MM.1S (cell line): ENCODE data around the gene ZNF507.

Experiments
- EZH2 ChIP-seq: fragments of 300-600 bp; sonication (generic); optimal IDR thresholded peaks from 2 replicates; pipeline ENCODE3; 2017; ENCODE audit warnings: low read depth, mild to moderate bottlenecking, antibody characterized with exemption, low read length, mixed read lengths
- EZH2phosphoT487 ChIP-seq: fragments of 300-600 bp; sonication (generic); IDR thresholded peaks from 2 replicates; pipeline ENCODE4 v1.6.1; 2018; ENCODE audit warnings: antibody characterized with exemption, low read length
- TF ChIP-seq, protein P1 (sequence below): fragments of 300-600 bp; sonication (generic); IDR thresholded peaks from 2 replicates; pipeline ENCODE4 v1.5.1; 2016; ENCODE audit warnings: antibody characterized with exemption, low read length, mixed read lengths

DNA sequence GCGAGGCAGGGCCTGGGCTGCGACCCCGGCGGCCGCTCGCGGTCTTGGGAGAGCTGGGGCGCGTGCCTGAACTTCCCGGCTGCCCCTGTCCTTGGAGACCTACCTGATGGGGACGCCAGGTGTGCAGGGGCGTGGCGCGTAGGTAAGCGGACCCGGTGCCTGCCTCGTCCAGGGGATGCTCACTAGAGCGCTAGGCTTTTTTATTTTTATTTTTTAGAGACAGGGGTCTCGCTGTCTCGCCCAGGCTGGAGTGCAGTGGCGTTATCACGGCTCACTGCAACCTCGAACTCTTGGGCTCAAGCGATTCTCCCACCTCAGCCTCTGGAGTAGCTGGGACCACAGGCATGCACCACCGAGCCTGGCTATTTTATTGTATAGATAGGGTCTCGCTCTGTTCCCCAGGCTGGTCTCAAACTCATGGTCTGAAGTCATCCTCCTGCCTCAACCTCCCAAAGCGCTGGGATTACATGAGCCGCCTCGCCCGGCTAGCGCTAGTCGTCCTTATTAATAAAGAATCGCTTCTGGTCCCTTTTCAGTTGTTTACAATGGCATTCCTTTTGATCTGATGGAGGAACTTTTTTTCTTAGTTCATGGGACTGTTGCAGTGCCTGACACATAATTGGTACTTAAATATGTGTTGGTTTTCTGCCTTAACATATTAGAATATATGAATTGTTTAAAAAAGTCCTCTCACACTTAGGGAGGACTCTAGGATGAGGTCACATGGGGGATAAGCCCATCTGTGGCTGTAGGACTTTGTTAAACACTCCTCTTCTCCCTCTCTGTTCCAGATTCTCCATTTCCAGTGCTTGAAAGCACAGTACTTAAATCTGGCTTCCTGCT is 61.0 kb downstream of the ZNF507 start:
- TF ChIP-seq EZH2 = no peak
- TF ChIP-seq, protein P1, sequence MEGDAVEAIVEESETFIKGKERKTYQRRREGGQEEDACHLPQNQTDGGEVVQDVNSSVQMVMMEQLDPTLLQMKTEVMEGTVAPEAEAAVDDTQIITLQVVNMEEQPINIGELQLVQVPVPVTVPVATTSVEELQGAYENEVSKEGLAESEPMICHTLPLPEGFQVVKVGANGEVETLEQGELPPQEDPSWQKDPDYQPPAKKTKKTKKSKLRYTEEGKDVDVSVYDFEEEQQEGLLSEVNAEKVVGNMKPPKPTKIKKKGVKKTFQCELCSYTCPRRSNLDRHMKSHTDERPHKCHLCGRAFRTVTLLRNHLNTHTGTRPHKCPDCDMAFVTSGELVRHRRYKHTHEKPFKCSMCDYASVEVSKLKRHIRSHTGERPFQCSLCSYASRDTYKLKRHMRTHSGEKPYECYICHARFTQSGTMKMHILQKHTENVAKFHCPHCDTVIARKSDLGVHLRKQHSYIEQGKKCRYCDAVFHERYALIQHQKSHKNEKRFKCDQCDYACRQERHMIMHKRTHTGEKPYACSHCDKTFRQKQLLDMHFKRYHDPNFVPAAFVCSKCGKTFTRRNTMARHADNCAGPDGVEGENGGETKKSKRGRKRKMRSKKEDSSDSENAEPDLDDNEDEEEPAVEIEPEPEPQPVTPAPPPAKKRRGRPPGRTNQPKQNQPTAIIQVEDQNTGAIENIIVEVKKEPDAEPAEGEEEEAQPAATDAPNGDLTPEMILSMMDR = no peak
- no peak for TF ChIP-seq EZH2phosphoT487
